ENCODE results near the gene HSDL2.

GRCh38 chr9:112360047-112360804 is 19.7 kb upstream of the HSDL2 start:
- TF ChIP-seq CTCF (IDR thresholded peaks at IDR 0.05) (no peak), POLR2AphosphoS5 (IDR thresholded peaks at IDR 0.05; ENCODE audit: low read depth, low read length) (no peak)
